BLaER1 treated with 17β-estradiol and CSF1 and Interleukin-3, amounts not matched to agents 10 nM and 100 nM (cell line): ENCODE results near the gene PIP5KL1.

ENCODE experiments used
- H3K27ac ChIP-seq, 11 experiments: shearing (Covaris generic); formaldehyde crosslinking; 2 replicates each; pipeline ENCODE4 v1.8.1; 2022
- H3K27me3 ChIP-seq, 11 experiments: shearing (Covaris generic); formaldehyde crosslinking; 2 replicates each; pipeline ENCODE4 v1.8.1; 2022
- H3K36me3 ChIP-seq, 11 experiments: shearing (Covaris generic); formaldehyde crosslinking; 2 replicates each; pipeline ENCODE4 v1.8.1; 2022
- H3K4me1 ChIP-seq, 10 experiments: shearing (Covaris generic); formaldehyde crosslinking; 2 replicates each; pipeline ENCODE4 v1.8.1; 2022
- H3K4me2 ChIP-seq, 11 experiments: shearing (Covaris generic); formaldehyde crosslinking; 2 replicates each; pipeline ENCODE4 v1.8.1; 2022
- H3K4me3 ChIP-seq, 10 experiments: shearing (Covaris generic); formaldehyde crosslinking; 2 replicates each; pipeline ENCODE4 v1.8.1; 2022
- H3K9ac ChIP-seq, 11 experiments: shearing (Covaris generic); formaldehyde crosslinking; 2 replicates each; pipeline ENCODE4 v1.8.1; 2022
- H3K9me3 ChIP-seq, 11 experiments: shearing (Covaris generic); formaldehyde crosslinking; replicated peaks in 1 of 11; 2 replicates each; pipeline ENCODE4 v1.8.1; 2022
- H4K20me1 ChIP-seq, 11 experiments: shearing (Covaris generic); formaldehyde crosslinking; 2 replicates each; pipeline ENCODE4 v1.8.1; 2022
- Cebpa-rat ChIP-seq, 11 experiments: shearing (Covaris generic); IDR thresholded peaks; 2 replicates each; pipeline ENCODE4 v1.8.1; 2022

PIP5KL1 gene

GRCh38 chr9:127878652-127879390, 51.8 kb downstream of the PIP5KL1 start:
- Histone ChIP-seq H3K4me3 (no peak overlapping the region), H3K27ac (no peak overlapping the region), H3K4me2 (peak overlapping the region; percentile 65 to 88 (median 78); a peak in 21 of 22 replicates), H3K27me3 (peaks cover 20 to 29% (median 24%) of the 10 kb centered on the region in 11 experiments), H3K9me3 (no peaks in the 10 kb centered on the region), H3K36me3 (no peaks in the 10 kb centered on the region), H4K20me1 (peaks cover 0 to 34% (median 0%) of the 10 kb centered on the region in 11 experiments; a peak in 5 of 22 replicates), H3K9ac (no peak overlapping the region; a peak in 1 of 22 replicates), H3K4me1 (peaks cover 61 to 98% (median 93%) of the 10 kb centered on the region in 10 experiments)
- TF ChIP-seq Cebpa-rat (IDR thresholded peaks at IDR 0.05): no peak

GRCh38 chr9:127878001-127878651, 52.5 kb downstream of the PIP5KL1 start:
- peaks cover 64 to 98% (median 93%) of the 10 kb centered on the region in 10 experiments for H3K4me1 ChIP-seq
- no peaks in the 10 kb centered on the region for H3K9me3 ChIP-seq
- no peak for TF ChIP-seq Cebpa-rat (IDR thresholded peaks at IDR 0.05)
- H3K4me2 ChIP-seq: peak overlapping the region; percentile 65 to 88 (median 78)
- H3K27me3 ChIP-seq: peaks cover 20 to 29% (median 24%) of the 10 kb centered on the region in 11 experiments
- H3K9ac ChIP-seq: peak overlapping the region in 6 of 11 experiments; percentile 19 to 56 (median 38); a peak in 5 of 22 replicates
- H3K36me3 ChIP-seq: no peaks in the 10 kb centered on the region
- H3K4me3 ChIP-seq: peak overlapping the region in 8 of 10 experiments; percentile 39 to 59 (median 46); a peak in 13 of 20 replicates
- no peak overlapping the region; a peak in 1 of 22 replicates for H3K27ac ChIP-seq
- H4K20me1 ChIP-seq: peaks cover 0 to 29% (median 0%) of the 10 kb centered on the region in 11 experiments; a peak in 4 of 22 replicates

GRCh38 chr9:127877566-127877998, 53.0 kb downstream of the PIP5KL1 start, which contains the start of gene AK1:
Gene AK1 (minus strand): TSS chr9:127877675. CDS start chr9:127874617, 3,058 bp downstream.
- Histone ChIP-seq H3K4me3 (peak within 1 kb of the TSS in 9 of 10 experiments; percentile 19 to 59 (median 46); a peak in 16 of 20 replicates), H3K27ac (no peak within 1 kb of the TSS; a peak in 1 of 22 replicates), H3K9me3 (no peaks in the 10 kb centered on the region), H3K4me1 (peaks cover 64 to 98% (median 93%) of the 10 kb centered on the region in 10 experiments), H3K27me3 (peaks cover 20 to 29% (median 24%) of the 10 kb centered on the region in 11 experiments), H3K4me2 (peak within 1 kb of the TSS; percentile 65 to 88 (median 78)), H3K36me3 (no peaks in the 10 kb centered on the region), H4K20me1 (peaks cover 0 to 24% (median 0%) of the 10 kb centered on the region in 11 experiments; a peak in 4 of 22 replicates), H3K9ac (peak within 1 kb of the TSS in 10 of 11 experiments; percentile 28 to 65 (median 43); a peak in 11 of 22 replicates)
- no peak for TF ChIP-seq Cebpa-rat (IDR thresholded peaks at IDR 0.05)

GRCh38 chr9:127876764-127877562, 53.6 kb downstream of the PIP5KL1 start:
- Histone ChIP-seq H3K27ac (no peak overlapping the region), H3K4me2 (peak overlapping the region; percentile 65 to 88 (median 78)), H3K36me3 (no peaks in the 10 kb centered on the region), H3K4me1 (peaks cover 65 to 98% (median 91%) of the 10 kb centered on the region in 10 experiments), H4K20me1 (peaks cover 0 to 23% (median 0%) of the 10 kb centered on the region in 11 experiments; a peak in 4 of 22 replicates), H3K9ac (peak overlapping the region in 7 of 11 experiments; percentile 27 to 65 (median 45); a peak in 8 of 22 replicates), H3K9me3 (no peaks in the 10 kb centered on the region), H3K4me3 (peak overlapping the region in 7 of 10 experiments; percentile 19 to 59 (median 47); a peak in 5 of 20 replicates), H3K27me3 (peaks cover 20 to 29% (median 24%) of the 10 kb centered on the region in 11 experiments)
- TF ChIP-seq Cebpa-rat (IDR thresholded peaks at IDR 0.05): no peak

GRCh38 chr9:127876026-127876763, 54.4 kb downstream of the PIP5KL1 start:
- no peak for TF ChIP-seq Cebpa-rat (IDR thresholded peaks at IDR 0.05)
- H3K27ac ChIP-seq: no peak overlapping the region
- peaks cover 0 to 23% (median 0%) of the 10 kb centered on the region in 11 experiments; a peak in 4 of 22 replicates for H4K20me1 ChIP-seq
- peaks cover 58 to 93% (median 85%) of the 10 kb centered on the region in 10 experiments for H3K4me1 ChIP-seq
- peak overlapping the region in 2 of 11 experiments; percentile 8 to 27; a peak in 2 of 22 replicates for H3K9ac ChIP-seq
- peak overlapping the region; percentile 20 to 88 (median 83); a peak in 18 of 22 replicates for H3K4me2 ChIP-seq
- no peak overlapping the region for H3K4me3 ChIP-seq
- H3K27me3 ChIP-seq: peaks cover 20 to 29% (median 24%) of the 10 kb centered on the region in 11 experiments
- H3K9me3 ChIP-seq: no peaks in the 10 kb centered on the region
- no peaks in the 10 kb centered on the region for H3K36me3 ChIP-seq

GRCh38 chr9:127875306-127875966, 55.1 kb downstream of the PIP5KL1 start:
- Histone ChIP-seq H3K9me3 (no peaks in the 10 kb centered on the region), H3K4me1 (peaks cover 54 to 90% (median 82%) of the 10 kb centered on the region in 10 experiments), H3K36me3 (no peaks in the 10 kb centered on the region), H4K20me1 (peaks cover 0 to 23% (median 0%) of the 10 kb centered on the region in 11 experiments; a peak in 4 of 22 replicates), H3K4me2 (peak overlapping the region in 10 of 11 experiments; percentile 12 to 88 (median 84); a peak in 14 of 22 replicates), H3K4me3 (no peak overlapping the region), H3K27ac (no peak overlapping the region; a peak in 1 of 22 replicates), H3K9ac (peak overlapping the region in 4 of 11 experiments; percentile 3 to 35 (median 7); a peak in 2 of 22 replicates), H3K27me3 (peaks cover 20 to 29% (median 24%) of the 10 kb centered on the region in 11 experiments)
- no peak for TF ChIP-seq Cebpa-rat (IDR thresholded peaks at IDR 0.05)
